ENCODE measurements around the gene C11orf97. TPM values are rescaled to one million over a fixed set of nuclear protein-coding genes. Genes with fewer than 3 reads are reported as not detected.

Gene C11orf97
- total and polyA plus RNA-seq, 2 of the 13 experiments (the other 11 are each of a cell fraction or from before 2014, with no cell fraction given): 0.35 TPM; not detected in 1

- TF ChIP-seq ZNF691 (CRISPR knock-in tag; IDR thresholded peaks at IDR 0.05; ENCODE audit: borderline replicate concordance, low read depth): 0 out of 2 replicates have a peak, but pooled peaks have one; percentile 47
- TF ChIP-seq, protein P1, sequence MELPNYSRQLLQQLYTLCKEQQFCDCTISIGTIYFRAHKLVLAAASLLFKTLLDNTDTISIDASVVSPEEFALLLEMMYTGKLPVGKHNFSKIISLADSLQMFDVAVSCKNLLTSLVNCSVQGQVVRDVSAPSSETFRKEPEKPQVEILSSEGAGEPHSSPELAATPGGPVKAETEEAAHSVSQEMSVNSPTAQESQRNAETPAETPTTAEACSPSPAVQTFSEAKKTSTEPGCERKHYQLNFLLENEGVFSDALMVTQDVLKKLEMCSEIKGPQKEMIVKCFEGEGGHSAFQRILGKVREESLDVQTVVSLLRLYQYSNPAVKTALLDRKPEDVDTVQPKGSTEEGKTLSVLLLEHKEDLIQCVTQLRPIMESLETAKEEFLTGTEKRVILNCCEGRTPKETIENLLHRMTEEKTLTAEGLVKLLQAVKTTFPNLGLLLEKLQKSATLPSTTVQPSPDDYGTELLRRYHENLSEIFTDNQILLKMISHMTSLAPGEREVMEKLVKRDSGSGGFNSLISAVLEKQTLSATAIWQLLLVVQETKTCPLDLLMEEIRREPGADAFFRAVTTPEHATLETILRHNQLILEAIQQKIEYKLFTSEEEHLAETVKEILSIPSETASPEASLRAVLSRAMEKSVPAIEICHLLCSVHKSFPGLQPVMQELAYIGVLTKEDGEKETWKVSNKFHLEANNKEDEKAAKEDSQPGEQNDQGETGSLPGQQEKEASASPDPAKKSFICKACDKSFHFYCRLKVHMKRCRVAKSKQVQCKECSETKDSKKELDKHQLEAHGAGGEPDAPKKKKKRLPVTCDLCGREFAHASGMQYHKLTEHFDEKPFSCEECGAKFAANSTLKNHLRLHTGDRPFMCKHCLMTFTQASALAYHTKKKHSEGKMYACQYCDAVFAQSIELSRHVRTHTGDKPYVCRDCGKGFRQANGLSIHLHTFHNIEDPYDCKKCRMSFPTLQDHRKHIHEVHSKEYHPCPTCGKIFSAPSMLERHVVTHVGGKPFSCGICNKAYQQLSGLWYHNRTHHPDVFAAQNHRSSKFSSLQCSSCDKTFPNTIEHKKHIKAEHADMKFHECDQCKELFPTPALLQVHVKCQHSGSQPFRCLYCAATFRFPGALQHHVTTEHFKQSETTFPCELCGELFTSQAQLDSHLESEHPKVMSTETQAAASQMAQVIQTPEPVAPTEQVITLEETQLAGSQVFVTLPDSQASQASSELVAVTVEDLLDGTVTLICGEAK (IDR thresholded peaks at IDR 0.05): no peak
- TF ChIP-seq, protein P1 (CRISPR knock-in tag; IDR thresholded peaks at IDR 0.05): peak; percentile 54; the same call in 1 of the 2 replicates
- TF ChIP-seq KMT2A (CRISPR knock-in tag; IDR thresholded peaks at IDR 0.05): no peak
- TF ChIP-seq JUN (CRISPR knock-in tag; IDR thresholded peaks at IDR 0.05): no peak
- TF ChIP-seq ZFY (CRISPR knock-in tag; IDR thresholded peaks at IDR 0.05): peak; percentile 95
- TF ChIP-seq ZNF879 (CRISPR knock-in tag; IDR thresholded peaks at IDR 0.05): peak; percentile 24; the same call in 1 of the 2 replicates
- no peak for TF ChIP-seq ZNF124 (CRISPR knock-in tag; IDR thresholded peaks at IDR 0.05)
- peak; percentile 59; the same call in 1 of the 2 replicates for TF ChIP-seq SALL1 (CRISPR knock-in tag; IDR thresholded peaks at IDR 0.05)
- 0 out of 2 replicates have a peak, but pooled peaks have one; percentile 44 for TF ChIP-seq PCBP1 (IDR thresholded peaks at IDR 0.05; ENCODE audit: borderline replicate concordance, low read depth, low read length)
- TF ChIP-seq, protein P2, sequence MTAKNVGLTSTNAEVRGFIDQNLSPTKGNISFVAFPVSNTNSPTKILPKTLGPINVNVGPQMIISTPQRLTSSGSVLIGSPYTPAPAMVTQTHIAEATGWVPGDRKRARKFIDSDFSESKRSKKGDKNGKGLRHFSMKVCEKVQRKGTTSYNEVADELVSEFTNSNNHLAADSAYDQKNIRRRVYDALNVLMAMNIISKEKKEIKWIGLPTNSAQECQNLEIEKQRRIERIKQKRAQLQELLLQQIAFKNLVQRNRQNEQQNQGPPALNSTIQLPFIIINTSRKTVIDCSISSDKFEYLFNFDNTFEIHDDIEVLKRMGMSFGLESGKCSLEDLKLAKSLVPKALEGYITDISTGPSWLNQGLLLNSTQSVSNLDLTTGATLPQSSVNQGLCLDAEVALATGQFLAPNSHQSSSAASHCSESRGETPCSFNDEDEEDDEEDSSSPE (CRISPR knock-in tag; IDR thresholded peaks at IDR 0.05): peak; percentile 48
- TF ChIP-seq ZNF136 (CRISPR knock-in tag; IDR thresholded peaks at IDR 0.05; ENCODE audit: low read depth): no peak
- TF ChIP-seq ZNF605 (CRISPR knock-in tag; IDR thresholded peaks at IDR 0.05): peak; percentile 69; the same call in 1 of the 2 replicates
- no peak for TF ChIP-seq SCMH1 (CRISPR knock-in tag; IDR thresholded peaks at IDR 0.05; ENCODE audit: borderline replicate concordance)
- TF ChIP-seq PBX2 (CRISPR knock-in tag; IDR thresholded peaks at IDR 0.05): no peak
- peak; percentile 54; the same call in 1 of the 2 replicates for TF ChIP-seq MXD1 (CRISPR knock-in tag; IDR thresholded peaks at IDR 0.05)
Observed at GRCh38 chr11:94543695-94544645, 31.7 kb downstream of the C11orf97 start, which contains the start of gene FUT4 (continued).

All from HepG2 (cell line).